ENCODE results near the gene GJC3. TPM values are rescaled to one million over a fixed set of nuclear protein-coding genes. Genes with fewer than 3 reads are reported as not detected.

GJC3 gene
- not detected in 5 replicates for total RNA-seq (2022; extraction: Qiagen RNA extraction; ENCODE audit: low read depth)

GRCh38 chr7:99928994-99929729 is at the start of gene GJC3:
GJC3 (minus strand) TSS chr7:99929620; CDS start chr7:99929620, 0 bp downstream.

GRCh38 chr7:99975782-99976521 is 46.5 kb upstream of the GJC3 start, which contains the start of gene AZGP1:
AZGP1 (minus strand) TSS chr7:99976031; CDS start chr7:99976020, 11 bp downstream.

GRCh38 chr7:99918959-99919813 is 10.2 kb downstream of the GJC3 start, which contains the start of gene TRIM4:
TRIM4 (minus strand) TSS chr7:99919530; CDS start chr7:99919401, 129 bp downstream.

GRCh38 chr7:99876933-99877332 is 52.5 kb downstream of the GJC3 start, which contains the start of gene OR2AE1:
OR2AE1 (minus strand) TSS chr7:99877033; CDS start chr7:99877033, 0 bp downstream.

Other genes starting within 250 kb of the GJC3 start
- 1.1 to 2.0 TPM (median 1.8 TPM) in 5 replicates for gene CYP3A5, start 249.6 kb downstream of the GJC3 start, total RNA-seq (2022; extraction: Qiagen RNA extraction; ENCODE audit: low read depth)
- not detected in 5 replicates for gene CYP3A7, start 194.4 kb downstream of the GJC3 start, total RNA-seq (2022; extraction: Qiagen RNA extraction; ENCODE audit: low read depth)
- gene CYP3A4, start 145.4 kb downstream of the GJC3 start, total RNA-seq (2022; extraction: Qiagen RNA extraction; ENCODE audit: low read depth), result not detected in 5 replicates
- gene CYP3A43, start 101.6 kb downstream of the GJC3 start, total RNA-seq (2022; extraction: Qiagen RNA extraction; ENCODE audit: low read depth), result not detected in 5 replicates
- gene OR2AE1, start 52.6 kb downstream of the GJC3 start, total RNA-seq (2022; extraction: Qiagen RNA extraction; ENCODE audit: low read depth), result not detected in 5 replicates
- 23.0 to 34.7 TPM (median 27.0 TPM) in 5 replicates for gene TRIM4, start 10.1 kb downstream of the GJC3 start, total RNA-seq (2022; extraction: Qiagen RNA extraction; ENCODE audit: low read depth)
- gene AZGP1, start 46.4 kb upstream of the GJC3 start, total RNA-seq (2022; extraction: Qiagen RNA extraction; ENCODE audit: low read depth), result 0.31 TPM in 1 of 5 replicates, not detected in the others
- 5.8 to 11.6 TPM (median 8.9 TPM) in 5 replicates for gene ZKSCAN1, start 86.0 kb upstream of the GJC3 start, total RNA-seq (2022; extraction: Qiagen RNA extraction; ENCODE audit: low read depth)
- gene ZSCAN21, start 120.2 kb upstream of the GJC3 start, total RNA-seq (2022; extraction: Qiagen RNA extraction; ENCODE audit: low read depth), result 8.3 to 11.5 TPM (median 10.0 TPM) in 5 replicates
- gene ZNF3, start 152.1 kb upstream of the GJC3 start, total RNA-seq (2022; extraction: Qiagen RNA extraction; ENCODE audit: low read depth), result 17.2 to 21.9 TPM (median 20.4 TPM) in 5 replicates
- 143 to 198 TPM (median 176 TPM) in 5 replicates for gene COPS6, start 159.3 kb upstream of the GJC3 start, total RNA-seq (2022; extraction: Qiagen RNA extraction; ENCODE audit: low read depth)
- gene MCM7, start 171.8 kb upstream of the GJC3 start, total RNA-seq (2022; extraction: Qiagen RNA extraction; ENCODE audit: low read depth), result 205 to 248 TPM (median 245 TPM) in 5 replicates
- gene AP4M1, start 172.0 kb upstream of the GJC3 start, total RNA-seq (2022; extraction: Qiagen RNA extraction; ENCODE audit: low read depth), result 12.8 to 17.5 TPM (median 16.1 TPM) in 5 replicates
- 57.0 to 69.0 TPM (median 65.2 TPM) in 5 replicates for gene TAF6, start 189.7 kb upstream of the GJC3 start, total RNA-seq (2022; extraction: Qiagen RNA extraction; ENCODE audit: low read depth)
- 10.6 to 13.4 TPM (median 11.9 TPM) in 5 replicates for gene CNPY4, start 190.0 kb upstream of the GJC3 start, total RNA-seq (2022; extraction: Qiagen RNA extraction; ENCODE audit: low read depth)
- 2.8 to 3.5 TPM (median 3.0 TPM) in 5 replicates for gene MBLAC1, start 197.3 kb upstream of the GJC3 start, total RNA-seq (2022; extraction: Qiagen RNA extraction; ENCODE audit: low read depth)
- 133 to 186 TPM (median 171 TPM) in 5 replicates for gene LAMTOR4, start 219.3 kb upstream of the GJC3 start, total RNA-seq (2022; extraction: Qiagen RNA extraction; ENCODE audit: low read depth)
- gene TRAPPC14, start 229.1 kb upstream of the GJC3 start, total RNA-seq (2022; extraction: Qiagen RNA extraction; ENCODE audit: low read depth), result 8.3 to 14.8 TPM (median 12.9 TPM) in 5 replicates
- gene GAL3ST4, start 239.0 kb upstream of the GJC3 start, total RNA-seq (2022; extraction: Qiagen RNA extraction; ENCODE audit: low read depth), result 0.14 to 0.27 TPM in 2 of 5 replicates, not detected in the others
- 0.37 to 1.0 TPM (median 0.92 TPM) in 5 replicates for gene GPC2, start 247.8 kb upstream of the GJC3 start, total RNA-seq (2022; extraction: Qiagen RNA extraction; ENCODE audit: low read depth)
- 0.06 to 0.40 TPM (median 0.21 TPM) in 5 replicates for gene STAG3, start 248.3 kb upstream of the GJC3 start, total RNA-seq (2022; extraction: Qiagen RNA extraction; ENCODE audit: low read depth)